ENCODE measurements around the gene FAM234A. TPM values are rescaled to one million over a fixed set of nuclear protein-coding genes. Genes with fewer than 3 reads are reported as not detected.

FAM234A gene
- total RNA-seq, 1 experiment from 2014 or later: 94.9 TPM

DNA sequence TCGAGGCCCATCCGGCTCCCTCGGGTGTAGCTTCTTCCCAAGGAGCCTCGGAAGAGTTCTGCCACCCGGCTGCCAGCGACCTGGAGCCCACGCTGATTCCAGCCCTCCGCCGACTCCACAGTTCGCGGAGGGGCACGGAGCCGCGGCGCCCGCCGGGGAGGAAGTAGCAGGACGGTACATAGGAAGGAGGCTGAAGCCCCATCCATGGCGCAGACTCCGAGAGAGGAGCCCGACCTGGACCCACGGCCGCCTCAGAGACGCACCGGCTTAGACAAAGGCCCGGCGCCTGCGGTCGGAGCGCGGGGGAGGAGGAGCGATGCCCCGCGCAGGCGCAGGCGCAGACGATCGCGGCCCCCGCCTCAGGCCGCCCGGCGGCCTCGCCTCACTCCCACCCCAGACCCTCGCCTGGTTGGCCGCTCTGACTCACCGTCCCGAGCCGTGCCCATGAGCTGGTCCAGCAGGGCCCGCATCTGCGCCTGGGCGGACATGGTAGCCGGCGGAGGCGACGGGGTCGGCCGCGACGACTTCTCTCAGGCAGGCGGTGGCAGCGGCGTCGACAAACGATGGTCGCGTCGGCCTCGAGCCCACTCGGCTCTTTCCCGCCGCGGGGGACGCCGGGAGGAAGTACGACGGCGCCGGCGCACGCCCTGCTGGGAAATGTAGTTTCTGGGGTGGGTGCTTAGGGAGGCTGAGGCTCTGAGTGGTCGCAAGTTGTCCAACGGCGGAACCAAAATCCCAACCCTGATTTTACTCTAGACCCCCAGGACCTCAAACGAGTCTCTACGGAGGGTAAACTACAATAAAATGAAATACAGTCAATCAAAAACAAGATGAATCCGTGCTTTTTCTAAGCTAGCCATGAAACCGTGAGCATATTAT lies 5.5 kb upstream of the FAM234A start, which contains the start of gene LUC7L:
Gene LUC7L, minus strand, starts transcription at position 598 of the 879 bp plus-strand sequence. Its CDS starts 110 bp downstream, at position 488.
- Histone ChIP-seq H4K20me1 (ENCODE audit: control insufficient read depth, insufficient read depth, insufficient read length) (no peaks in the 10 kb centered on the region), H2BK5ac (ENCODE audit: insufficient read length, low read length) (no peak within 1 kb of the TSS), H3T11ph (ENCODE audit: low read length) (no peak within 1 kb of the TSS), H2BK120ac (ENCODE audit: low read depth, low read length, poor library complexity, severe bottlenecking) (no peak within 1 kb of the TSS), H3K23ac (ENCODE audit: insufficient read length, low read depth, low read length) (no peak within 1 kb of the TSS), H3K9me3 (ENCODE audit: control insufficient read depth, low read depth, low read length) (no peaks in the 10 kb centered on the region), H3K56ac (ENCODE audit: insufficient read length, low read depth, low read length) (no peak within 1 kb of the TSS), H2AK5ac (ENCODE audit: insufficient read length, low read length) (no peak within 1 kb of the TSS), H3K23me2 (ENCODE audit: insufficient read length, low read depth, low read length, poor library complexity, severe bottlenecking) (no peaks in the 10 kb centered on the region), H3K79me1 (ENCODE audit: insufficient read depth, low read depth, low read length, poor library complexity, severe bottlenecking) (no peaks in the 10 kb centered on the region), H2BK20ac (ENCODE audit: low read depth, low read length, poor library complexity, severe bottlenecking) (no peak within 1 kb of the TSS), H4K5ac (ENCODE audit: insufficient read length, low read depth, low read length) (no peak within 1 kb of the TSS), H3K79me2 (ENCODE audit: insufficient read depth, low read length) (peaks cover 24% of the 10 kb centered on the region), H3K4me1 (ENCODE audit: insufficient read depth, low read length) (peaks cover 3% of the 10 kb centered on the region; the same call in 1 of the 2 replicates), H3K9ac (ENCODE audit: extremely low read depth, insufficient read length, low read length) (peak within 1 kb of the TSS; percentile 93), H4K91ac (ENCODE audit: insufficient read length, low read depth, low read length) (no peak within 1 kb of the TSS), H3K18ac (ENCODE audit: insufficient read length, low read depth, low read length) (peak within 1 kb of the TSS; percentile 95), H3K27me3 (ENCODE audit: insufficient read depth, low read length) (no peaks in the 10 kb centered on the region), H3K14ac (ENCODE audit: insufficient read depth, low read length) (peak within 1 kb of the TSS; percentile 90), H2AFZ (ENCODE audit: low read length) (no peak within 1 kb of the TSS), H3K4ac (ENCODE audit: low read depth, low read length) (no peak within 1 kb of the TSS; the same call in 1 of the 2 replicates), H3K27ac (ENCODE audit: insufficient read length, low read depth, low read length) (no peak within 1 kb of the TSS), H3K4me2 (ENCODE audit: insufficient read depth, insufficient read length, low read length) (peak within 1 kb of the TSS; percentile 97), H2BK15ac (ENCODE audit: low read depth, low read length) (no peak within 1 kb of the TSS), H2BK12ac (ENCODE audit: insufficient read length, low read depth, low read length) (no peak within 1 kb of the TSS), H4K8ac (replicated peaks; ENCODE audit: insufficient read length, low read depth, low read length) (no peak within 1 kb of the TSS)
- no CpG with 5 or more reads among the region's 88 CpGs for WGBS (ENCODE audit: extremely low coverage, insufficient read length, low lambda C conversion rate)
- Mint-ChIP-seq H3K36me3 (ENCODE audit: insufficient read depth in 1 of 3, low read depth in 3 of 3) (peaks cover 29 to 43% (median 38%) of the 10 kb centered on the region in 3 experiments; a peak in 6 of 7 replicates), H3K27me3 (ENCODE audit: low read depth) (no peaks in the 10 kb centered on the region), H3K4me3 (peak within 1 kb of the TSS; percentile 94 to 95), H3K27ac (peak within 1 kb of the TSS; percentile 92 to 95 (median 94); a peak in 6 of 7 replicates), H3K9me3 (no peaks in the 10 kb centered on the region; a peak in 1 of 5 replicates), H3K4me1 (peaks cover 17 to 22% of the 10 kb centered on the region in 2 experiments)
- peak; percentile 91 for DNase-seq
- TF ChIP-seq, protein P1, sequence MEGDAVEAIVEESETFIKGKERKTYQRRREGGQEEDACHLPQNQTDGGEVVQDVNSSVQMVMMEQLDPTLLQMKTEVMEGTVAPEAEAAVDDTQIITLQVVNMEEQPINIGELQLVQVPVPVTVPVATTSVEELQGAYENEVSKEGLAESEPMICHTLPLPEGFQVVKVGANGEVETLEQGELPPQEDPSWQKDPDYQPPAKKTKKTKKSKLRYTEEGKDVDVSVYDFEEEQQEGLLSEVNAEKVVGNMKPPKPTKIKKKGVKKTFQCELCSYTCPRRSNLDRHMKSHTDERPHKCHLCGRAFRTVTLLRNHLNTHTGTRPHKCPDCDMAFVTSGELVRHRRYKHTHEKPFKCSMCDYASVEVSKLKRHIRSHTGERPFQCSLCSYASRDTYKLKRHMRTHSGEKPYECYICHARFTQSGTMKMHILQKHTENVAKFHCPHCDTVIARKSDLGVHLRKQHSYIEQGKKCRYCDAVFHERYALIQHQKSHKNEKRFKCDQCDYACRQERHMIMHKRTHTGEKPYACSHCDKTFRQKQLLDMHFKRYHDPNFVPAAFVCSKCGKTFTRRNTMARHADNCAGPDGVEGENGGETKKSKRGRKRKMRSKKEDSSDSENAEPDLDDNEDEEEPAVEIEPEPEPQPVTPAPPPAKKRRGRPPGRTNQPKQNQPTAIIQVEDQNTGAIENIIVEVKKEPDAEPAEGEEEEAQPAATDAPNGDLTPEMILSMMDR (conservative IDR thresholded peaks at IDR 0.05): no peak

Measured in H9 (cell line).